RWPE2 (cell line): ENCODE results near the gene NAT14.

Experiments
- ATAC-seq: fragments of 200-7000 bp; cut with Tn5 transposase; 3 replicates; pipeline ENCODE4 v1.9.1; 2021; ENCODE audit warnings: low read depth
- DNase-seq: peaks from one replicate; pipeline ENCODE4 v3.0.0-alpha.2; 2020; ENCODE audit warnings: low spot score
- H3K27ac ChIP-seq: fragments of 450-650 bp; 2 replicates; pipeline ENCODE4 v1.5.1; 2017; ENCODE audit warnings: mild to moderate bottlenecking; ENCODE audit not compliant: poor library complexity, severe bottlenecking
- H3K27me3 ChIP-seq: fragments of 250-450 bp; sonication (Bioruptor Pico); 2 replicates; pipeline ENCODE4 v1.5.1; 2021; ENCODE audit warnings: mild to moderate bottlenecking, moderate library complexity; ENCODE audit not compliant: insufficient read depth, poor library complexity, severe bottlenecking
- H3K36me3 ChIP-seq: fragments of 250-450 bp; sonication (Bioruptor Pico); 2 replicates; pipeline ENCODE4 v1.5.1; 2020; ENCODE audit warnings: low read depth, mild to moderate bottlenecking, moderate library complexity
- H3K4me1 ChIP-seq: fragments of 250-450 bp; sonication (Bioruptor Pico); 2 replicates; pipeline ENCODE4 v1.5.1; 2021; ENCODE audit warnings: mild to moderate bottlenecking, moderate library complexity; ENCODE audit not compliant: insufficient read depth, poor library complexity, severe bottlenecking
- H3K4me3 ChIP-seq: fragments of 250-450 bp; sonication (Bioruptor Pico); 2 replicates; pipeline ENCODE4 v1.5.1; 2021; ENCODE audit warnings: mild to moderate bottlenecking, moderate library complexity; ENCODE audit not compliant: severe bottlenecking
- H3K9me3 ChIP-seq: fragments of 250-450 bp; sonication (Bioruptor Pico); 2 replicates; pipeline ENCODE4 v1.5.1; 2021; ENCODE audit warnings: mild to moderate bottlenecking, moderate library complexity; ENCODE audit not compliant: severe bottlenecking
- TF ChIP-seq, protein P1 (sequence below): fragments of 450-650 bp; IDR thresholded peaks from one replicate; pipeline ENCODE4 v1.5.1; 2017; ENCODE audit warnings: mild to moderate bottlenecking, moderate library complexity; ENCODE audit not compliant: poor library complexity, severe bottlenecking

NAT14 gene

DNA sequence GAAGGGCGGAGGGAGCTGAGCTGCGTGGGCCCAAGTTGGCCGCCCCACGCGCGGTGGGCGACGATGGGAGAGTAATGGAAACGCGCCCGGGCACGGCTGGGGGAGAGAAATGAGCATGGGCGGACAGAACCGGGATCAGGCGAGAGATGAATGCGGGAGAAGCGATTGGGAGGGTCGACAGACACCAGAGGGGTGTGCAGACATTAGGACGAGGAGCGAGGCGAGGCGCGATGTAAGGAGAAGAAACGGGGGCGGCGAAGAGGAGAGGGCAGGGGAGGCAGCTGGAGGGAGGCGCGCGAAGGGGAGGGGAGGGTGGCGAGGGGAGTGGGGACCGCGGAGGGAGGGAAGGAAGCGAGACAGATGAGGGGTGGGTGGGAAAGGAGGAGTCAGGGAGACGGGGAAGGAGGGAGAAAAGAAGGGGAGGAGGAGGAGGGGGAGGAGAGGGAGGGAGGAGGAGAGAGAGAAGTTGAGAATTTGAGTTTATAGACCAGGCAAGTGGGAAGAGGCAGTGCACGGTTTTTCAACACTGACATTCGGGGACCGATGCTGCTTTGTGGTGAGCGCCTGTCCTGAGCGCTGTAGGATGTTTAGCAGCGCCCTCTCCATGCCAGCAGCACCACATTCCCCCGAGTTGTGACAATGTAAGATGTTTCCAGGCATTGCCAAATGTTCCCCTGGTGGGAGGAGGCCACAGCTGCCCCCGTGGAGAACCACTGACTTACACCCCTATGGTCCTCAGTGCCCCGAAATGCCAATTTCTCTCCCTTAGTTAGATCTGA lies 41.8 kb upstream of the NAT14 start, which contains the start of gene SHISA7:
Gene SHISA7 (minus strand): TSS at position 256 of the 779 bp plus-strand sequence. CDS start 437 bp downstream, outside the sequence.
- DNase-seq = no peak
- TF ChIP-seq, protein P1, sequence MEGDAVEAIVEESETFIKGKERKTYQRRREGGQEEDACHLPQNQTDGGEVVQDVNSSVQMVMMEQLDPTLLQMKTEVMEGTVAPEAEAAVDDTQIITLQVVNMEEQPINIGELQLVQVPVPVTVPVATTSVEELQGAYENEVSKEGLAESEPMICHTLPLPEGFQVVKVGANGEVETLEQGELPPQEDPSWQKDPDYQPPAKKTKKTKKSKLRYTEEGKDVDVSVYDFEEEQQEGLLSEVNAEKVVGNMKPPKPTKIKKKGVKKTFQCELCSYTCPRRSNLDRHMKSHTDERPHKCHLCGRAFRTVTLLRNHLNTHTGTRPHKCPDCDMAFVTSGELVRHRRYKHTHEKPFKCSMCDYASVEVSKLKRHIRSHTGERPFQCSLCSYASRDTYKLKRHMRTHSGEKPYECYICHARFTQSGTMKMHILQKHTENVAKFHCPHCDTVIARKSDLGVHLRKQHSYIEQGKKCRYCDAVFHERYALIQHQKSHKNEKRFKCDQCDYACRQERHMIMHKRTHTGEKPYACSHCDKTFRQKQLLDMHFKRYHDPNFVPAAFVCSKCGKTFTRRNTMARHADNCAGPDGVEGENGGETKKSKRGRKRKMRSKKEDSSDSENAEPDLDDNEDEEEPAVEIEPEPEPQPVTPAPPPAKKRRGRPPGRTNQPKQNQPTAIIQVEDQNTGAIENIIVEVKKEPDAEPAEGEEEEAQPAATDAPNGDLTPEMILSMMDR = no peak
- H3K27me3 ChIP-seq = peaks cover 46% of the 10 kb centered on the region

GRCh38 chr19:55443824-55444480 lies 41.0 kb upstream of the NAT14 start:
- Histone ChIP-seq H3K4me3 (no peak overlapping the region), H3K9me3 (no peaks in the 10 kb centered on the region), H3K27me3 (peaks cover 46% of the 10 kb centered on the region), H3K36me3 (no peaks in the 10 kb centered on the region), H3K4me1 (peaks cover 4% of the 10 kb centered on the region), H3K27ac (no peak overlapping the region)
- TF ChIP-seq, protein P1 = no peak
- ATAC-seq (no peak), DNase-seq (no peak)

More for the DNA sequence above, 41.8 kb upstream of the NAT14 start, which contains the start of gene SHISA7:
- no peaks in the 10 kb centered on the region for H3K9me3 ChIP-seq
- H3K27ac ChIP-seq = no peak within 1 kb of the TSS
- no peaks in the 10 kb centered on the region for H3K36me3 ChIP-seq
- ATAC-seq = no peak
- peaks cover 4% of the 10 kb centered on the region for H3K4me1 ChIP-seq
- H3K4me3 ChIP-seq = no peak within 1 kb of the TSS

- H3K27ac ChIP-seq = no peak overlapping the region
- DNase-seq (no peak), ATAC-seq (no peak)
- H3K4me3 ChIP-seq = no peak overlapping the region
- no peaks in the 10 kb centered on the region for H3K9me3 ChIP-seq
- TF ChIP-seq, protein P1 = no peak
- H3K4me1 ChIP-seq = peaks cover 4% of the 10 kb centered on the region
- H3K36me3 ChIP-seq = no peaks in the 10 kb centered on the region
- peaks cover 46% of the 10 kb centered on the region for H3K27me3 ChIP-seq
These were observed 40.3 kb upstream of the NAT14 start for GRCh38 chr19:55444646-55445045.

GRCh38 chr19:55446060-55446459 lies 38.9 kb upstream of the NAT14 start:
- peaks cover 41% of the 10 kb centered on the region for H3K27me3 ChIP-seq
- ATAC-seq (peak; percentile 64), DNase-seq (peak; percentile 76)
- no peaks in the 10 kb centered on the region for H3K9me3 ChIP-seq
- TF ChIP-seq, protein P1 = no peak
- no peaks in the 10 kb centered on the region for H3K36me3 ChIP-seq
- no peak overlapping the region for H3K27ac ChIP-seq
- peaks cover 4% of the 10 kb centered on the region for H3K4me1 ChIP-seq
- no peak overlapping the region for H3K4me3 ChIP-seq
